GM23338 (cell line): ENCODE data around the gene MARK2. TPM values are rescaled to one million over a fixed set of nuclear protein-coding genes. Genes with fewer than 3 reads are reported as not detected.
A peak's percentile ranks its signal among the peaks of the same experiment; 100 is the strongest.

Experiments
- ATAC-seq: fragments of 200-7000 bp; cut with Tn5 transposase; 3 replicates; pipeline ENCODE4 v1.9.1; 2020
- DNase-seq: peaks from one replicate; pipeline ENCODE4 v3.0.0-alpha.2; 2015; ENCODE audit warnings: low spot score
- H2AFZ ChIP-seq: fragments of 200-600 bp; sonication (generic); 2 replicates; pipeline ENCODE4 v1.8.0; 2016; ENCODE audit warnings: antibody characterized with exemption, mild to moderate bottlenecking, moderate library complexity
- H3F3A ChIP-seq: fragments of 200-600 bp; sonication (generic); replicated peaks from 2 replicates; pipeline ENCODE4 v1.8.0; 2017; ENCODE audit warnings: antibody characterized with exemption, mixed run types, low read depth
- H3K27ac ChIP-seq: fragments of 200-600 bp; sonication (generic); 2 replicates; pipeline ENCODE4 v1.6.1; 2016; ENCODE audit warnings: low read depth
- H3K27me3 ChIP-seq: fragments of 200-600 bp; sonication (generic); 2 replicates; pipeline ENCODE4 v1.8.0; 2016; ENCODE audit warnings: mild to moderate bottlenecking, mixed run types, moderate library complexity; ENCODE audit not compliant: insufficient read depth
- H3K36me3 ChIP-seq: fragments of 200-600 bp; sonication (generic); 2 replicates; pipeline ENCODE4 v1.8.0; 2016; ENCODE audit warnings: mild to moderate bottlenecking; ENCODE audit not compliant: insufficient read depth
- H3K4me1 ChIP-seq: fragments of 200-600 bp; sonication (generic); 2 replicates; pipeline ENCODE4 v1.8.0; 2016; ENCODE audit warnings: mild to moderate bottlenecking, moderate library complexity; ENCODE audit not compliant: insufficient read depth
- H3K4me2 ChIP-seq: fragments of 200-600 bp; sonication (generic); 2 replicates; pipeline ENCODE4 v1.7.1; 2017; ENCODE audit warnings: mixed run types
- H3K4me3 ChIP-seq: fragments of 200-600 bp; sonication (generic); 2 replicates; pipeline ENCODE4 v1.6.1; 2016; ENCODE audit warnings: mixed run types
- H3K79me2 ChIP-seq: fragments of 200-600 bp; sonication (generic); replicated peaks from 2 replicates; pipeline ENCODE4 v1.8.0; 2017; ENCODE audit warnings: mild to moderate bottlenecking; ENCODE audit not compliant: insufficient read depth
- H3K9me2 ChIP-seq: fragments of 200-600 bp; sonication (generic); 2 replicates; pipeline ENCODE4 v1.8.0; 2017; ENCODE audit not compliant: insufficient read depth
- H4K20me1 ChIP-seq: fragments of 200-600 bp; sonication (generic); replicated peaks from 2 replicates; pipeline ENCODE4 v1.8.0; 2017; ENCODE audit warnings: mild to moderate bottlenecking; ENCODE audit not compliant: insufficient read depth
- H3K27ac Mint-ChIP-seq: 2 replicates; pipeline ENCODE4 v1.8.0; 2020; ENCODE audit warnings: inconsistent platforms, mild to moderate bottlenecking, moderate library complexity, mixed read lengths
- H3K27me3 Mint-ChIP-seq: 3 replicates; pipeline ENCODE4 v1.8.0; 2022; ENCODE audit warnings: low read depth, mild to moderate bottlenecking, moderate library complexity, mixed read lengths, inconsistent platforms; ENCODE audit not compliant: insufficient read depth, poor library complexity
- H3K36me3 Mint-ChIP-seq: 3 replicates; pipeline ENCODE4 v1.8.0; 2021; ENCODE audit warnings: low read depth, mild to moderate bottlenecking, inconsistent platforms, moderate library complexity, mixed read lengths
- H3K4me1 Mint-ChIP-seq: 3 replicates; pipeline ENCODE4 v1.8.0; 2020; ENCODE audit warnings: mild to moderate bottlenecking, inconsistent platforms, mixed read lengths
- H3K4me3 Mint-ChIP-seq: 3 replicates; pipeline ENCODE4 v1.8.0; 2021; ENCODE audit warnings: moderate library complexity, mild to moderate bottlenecking, inconsistent platforms, mixed read lengths
- H3K9me3 Mint-ChIP-seq: 3 replicates; pipeline ENCODE4 v1.8.0; 2020; ENCODE audit warnings: moderate library complexity, mild to moderate bottlenecking, inconsistent platforms, mixed read lengths
- CREB1 ChIP-seq: fragments of 250-450 bp; sonication (Bioruptor Pico); IDR thresholded peaks from 2 replicates; pipeline ENCODE4 v1.5.0; 2020; ENCODE audit warnings: low read depth, mild to moderate bottlenecking, moderate library complexity
- CTCF ChIP-seq, 2 experiments: fragments of 200-600 bp in 1 of 2; sonication (generic) in 1 of 2; conservative IDR thresholded peaks; 2 replicates each; pipeline versions ENCODE4 v1.5.1 to v1.6.1; 2016 to 2017; ENCODE audit warnings: antibody characterized with exemption in 2 of 2, low read depth in 2 of 2, mild to moderate bottlenecking in 2 of 2, moderate library complexity in 1 of 2
- ETS1 ChIP-seq: IDR thresholded peaks from 2 replicates; pipeline ENCODE4 v1.6.1; 2016; ENCODE audit warnings: antibody characterized with exemption
- EZH2 ChIP-seq: fragments of 200-600 bp; sonication (generic); IDR thresholded peaks from one replicate; pipeline ENCODE4 v1.8.0; 2017; ENCODE audit warnings: antibody characterized with exemption, mild to moderate bottlenecking, low read depth; ENCODE audit not compliant: unreplicated experiment
- EZH2phosphoT487 ChIP-seq: fragments of 200-600 bp; sonication (generic); IDR thresholded peaks from one replicate; pipeline ENCODE4 v1.8.1; 2018; ENCODE audit warnings: antibody characterized with exemption; ENCODE audit not compliant: unreplicated experiment
- JUNB ChIP-seq: IDR thresholded peaks from one replicate; pipeline ENCODE4 v1.6.1; 2016; ENCODE audit warnings: antibody characterized with exemption; ENCODE audit not compliant: unreplicated experiment
- NANOG ChIP-seq: IDR thresholded peaks from 2 replicates; pipeline ENCODE4 v1.6.1; 2016; ENCODE audit warnings: antibody characterized with exemption, borderline replicate concordance
- POLR2AphosphoS5 ChIP-seq: IDR thresholded peaks from 2 replicates; pipeline ENCODE4 v1.6.1; 2016; ENCODE audit warnings: antibody characterized with exemption, low read depth
- REST ChIP-seq: IDR thresholded peaks from one replicate; pipeline ENCODE4 v1.6.1; 2018; ENCODE audit warnings: antibody characterized with exemption; ENCODE audit not compliant: unreplicated experiment
- STAT1 ChIP-seq: IDR thresholded peaks from one replicate; pipeline ENCODE4 v1.6.1; 2016; ENCODE audit warnings: antibody characterized with exemption; ENCODE audit not compliant: unreplicated experiment
- ZNF114 ChIP-seq: fragments of 250-450 bp; sonication (Bioruptor Pico); IDR thresholded peaks from 2 replicates; pipeline ENCODE4 v1.5.0; 2020; ENCODE audit warnings: mild to moderate bottlenecking, moderate library complexity
- ZNF331 ChIP-seq: fragments of 250-450 bp; sonication (Bioruptor Pico); IDR thresholded peaks from 2 replicates; pipeline ENCODE4 v1.5.0; 2020; ENCODE audit warnings: low read depth, mild to moderate bottlenecking, moderate library complexity
- polyA plus RNA-seq: library from polyadenylated mRNA; unstranded; fragments of >200 nt; fragmentation: Nextera tagmentation; extraction: Ambion mirVana; gene quantifications from 2 replicates; pipeline ENCODE4 v1.2.1, GENCODE V29; 2016
- total RNA-seq: library from RNA; depleted of rRNA; stranded (reverse); fragments of >200 nt; shearing (Covaris generic); gene quantifications from 2 replicates; pipeline ENCODE4 v1.2.3, GENCODE V29; 2014
- TF ChIP-seq, protein P1 (sequence below): fragments of 250-450 bp; sonication (Bioruptor Pico); IDR thresholded peaks from 2 replicates; pipeline ENCODE4 v1.5.0; 2020; ENCODE audit warnings: mild to moderate bottlenecking, moderate library complexity

Gene MARK2
- total and polyA plus RNA-seq, 2 experiments from 2014 or later = 18.7 to 42.6 TPM

DNA sequence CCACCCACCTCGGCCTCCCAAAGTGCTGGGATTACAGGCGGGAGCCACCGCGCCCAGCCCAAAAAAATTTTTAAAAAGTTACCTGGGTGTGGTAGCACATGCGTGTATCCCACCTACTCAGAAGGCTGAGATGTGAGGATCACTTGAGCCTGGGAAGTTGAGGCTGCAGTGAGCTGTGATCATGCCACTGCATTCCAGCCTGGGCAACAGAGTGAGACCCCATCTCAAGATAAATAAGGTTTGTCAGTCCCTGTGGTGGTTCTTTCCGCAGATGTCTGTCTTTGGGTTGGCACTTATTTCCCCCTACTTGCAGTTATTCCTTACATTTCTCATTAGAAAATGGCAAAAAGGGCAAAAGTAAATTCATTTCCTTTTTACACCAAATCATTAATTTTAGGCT is 8.0 kb downstream of the MARK2 start:
- H2AFZ ChIP-seq = no peak overlapping the region
- ATAC-seq (no peak), DNase-seq (no peak)
- Mint-ChIP-seq H3K4me1 (peaks cover 69% of the 10 kb centered on the region), H3K4me3 (peak overlapping the region; percentile 58), H3K36me3 (peaks cover 22% of the 10 kb centered on the region; the same call in 1 of the 3 replicates), H3K9me3 (no peaks in the 10 kb centered on the region), H3K27me3 (peaks cover 5% of the 10 kb centered on the region), H3K27ac (peak overlapping the region; percentile 97)
- H3K9me2 ChIP-seq = no peaks in the 10 kb centered on the region
- peaks cover 100% of the 10 kb centered on the region for H3K79me2 ChIP-seq
- H4K20me1 ChIP-seq = peaks cover 65% of the 10 kb centered on the region
- TF ChIP-seq ZNF114 (CRISPR knock-in tag) (no peak), CTCF (conservative IDR thresholded peaks at IDR 0.05; ENCODE audit: low read depth in 2 of 2) (no peak), EZH2phosphoT487 (no peak), JUNB (no peak), ZNF331 (CRISPR knock-in tag) (no peak), STAT1 (no peak), NANOG (no peak), REST (no peak), EZH2 (no peak), ETS1 (no peak), CREB1 (CRISPR knock-in tag) (no peak), POLR2AphosphoS5 (no peak)
- TF ChIP-seq, protein P1, sequence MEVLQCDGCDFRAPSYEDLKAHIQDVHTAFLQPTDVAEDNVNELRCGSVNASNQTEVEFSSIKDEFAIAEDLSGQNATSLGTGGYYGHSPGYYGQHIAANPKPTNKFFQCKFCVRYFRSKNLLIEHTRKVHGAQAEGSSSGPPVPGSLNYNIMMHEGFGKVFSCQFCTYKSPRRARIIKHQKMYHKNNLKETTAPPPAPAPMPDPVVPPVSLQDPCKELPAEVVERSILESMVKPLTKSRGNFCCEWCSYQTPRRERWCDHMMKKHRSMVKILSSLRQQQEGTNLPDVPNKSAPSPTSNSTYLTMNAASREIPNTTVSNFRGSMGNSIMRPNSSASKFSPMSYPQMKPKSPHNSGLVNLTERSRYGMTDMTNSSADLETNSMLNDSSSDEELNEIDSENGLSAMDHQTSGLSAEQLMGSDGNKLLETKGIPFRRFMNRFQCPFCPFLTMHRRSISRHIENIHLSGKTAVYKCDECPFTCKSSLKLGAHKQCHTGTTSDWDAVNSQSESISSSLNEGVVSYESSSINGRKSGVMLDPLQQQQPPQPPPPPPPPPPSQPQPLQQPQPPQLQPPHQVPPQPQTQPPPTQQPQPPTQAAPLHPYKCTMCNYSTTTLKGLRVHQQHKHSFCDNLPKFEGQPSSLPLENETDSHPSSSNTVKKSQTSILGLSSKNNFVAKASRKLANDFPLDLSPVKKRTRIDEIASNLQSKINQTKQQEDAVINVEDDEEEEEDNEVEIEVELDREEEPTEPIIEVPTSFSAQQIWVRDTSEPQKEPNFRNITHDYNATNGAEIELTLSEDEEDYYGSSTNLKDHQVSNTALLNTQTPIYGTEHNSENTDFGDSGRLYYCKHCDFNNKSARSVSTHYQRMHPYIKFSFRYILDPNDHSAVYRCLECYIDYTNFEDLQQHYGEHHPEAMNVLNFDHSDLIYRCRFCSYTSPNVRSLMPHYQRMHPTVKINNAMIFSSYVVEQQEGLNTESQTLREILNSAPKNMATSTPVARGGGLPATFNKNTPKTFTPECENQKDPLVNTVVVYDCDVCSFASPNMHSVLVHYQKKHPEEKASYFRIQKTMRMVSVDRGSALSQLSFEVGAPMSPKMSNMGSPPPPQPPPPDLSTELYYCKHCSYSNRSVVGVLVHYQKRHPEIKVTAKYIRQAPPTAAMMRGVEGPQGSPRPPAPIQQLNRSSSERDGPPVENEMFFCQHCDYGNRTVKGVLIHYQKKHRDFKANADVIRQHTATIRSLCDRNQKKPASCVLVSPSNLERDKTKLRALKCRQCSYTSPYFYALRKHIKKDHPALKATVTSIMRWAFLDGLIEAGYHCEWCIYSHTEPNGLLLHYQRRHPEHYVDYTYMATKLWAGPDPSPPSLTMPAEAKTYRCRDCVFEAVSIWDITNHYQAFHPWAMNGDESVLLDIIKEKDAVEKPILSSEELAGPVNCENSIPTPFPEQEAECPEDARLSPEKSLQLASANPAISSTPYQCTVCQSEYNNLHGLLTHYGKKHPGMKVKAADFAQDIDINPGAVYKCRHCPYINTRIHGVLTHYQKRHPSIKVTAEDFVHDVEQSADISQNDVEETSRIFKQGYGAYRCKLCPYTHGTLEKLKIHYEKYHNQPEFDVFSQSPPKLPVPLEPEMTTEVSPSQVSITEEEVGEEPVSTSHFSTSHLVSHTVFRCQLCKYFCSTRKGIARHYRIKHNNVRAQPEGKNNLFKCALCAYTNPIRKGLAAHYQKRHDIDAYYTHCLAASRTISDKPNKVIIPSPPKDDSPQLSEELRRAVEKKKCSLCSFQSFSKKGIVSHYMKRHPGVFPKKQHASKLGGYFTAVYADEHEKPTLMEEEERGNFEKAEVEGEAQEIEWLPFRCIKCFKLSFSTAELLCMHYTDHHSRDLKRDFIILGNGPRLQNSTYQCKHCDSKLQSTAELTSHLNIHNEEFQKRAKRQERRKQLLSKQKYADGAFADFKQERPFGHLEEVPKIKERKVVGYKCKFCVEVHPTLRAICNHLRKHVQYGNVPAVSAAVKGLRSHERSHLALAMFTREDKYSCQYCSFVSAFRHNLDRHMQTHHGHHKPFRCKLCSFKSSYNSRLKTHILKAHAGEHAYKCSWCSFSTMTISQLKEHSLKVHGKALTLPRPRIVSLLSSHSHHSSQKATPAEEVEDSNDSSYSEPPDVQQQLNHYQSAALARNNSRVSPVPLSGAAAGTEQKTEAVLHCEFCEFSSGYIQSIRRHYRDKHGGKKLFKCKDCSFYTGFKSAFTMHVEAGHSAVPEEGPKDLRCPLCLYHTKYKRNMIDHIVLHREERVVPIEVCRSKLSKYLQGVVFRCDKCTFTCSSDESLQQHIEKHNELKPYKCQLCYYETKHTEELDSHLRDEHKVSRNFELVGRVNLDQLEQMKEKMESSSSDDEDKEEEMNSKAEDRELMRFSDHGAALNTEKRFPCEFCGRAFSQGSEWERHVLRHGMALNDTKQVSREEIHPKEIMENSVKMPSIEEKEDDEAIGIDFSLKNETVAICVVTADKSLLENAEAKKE (CRISPR knock-in tag) = no peak
- H3K4me2 ChIP-seq = peak overlapping the region; percentile 73
- no peaks in the 10 kb centered on the region for H3K27me3 ChIP-seq
- peaks cover 55% of the 10 kb centered on the region for H3K4me1 ChIP-seq
- H3K36me3 ChIP-seq = no peaks in the 10 kb centered on the region
- H3K27ac ChIP-seq = peak overlapping the region; percentile 70
- H3F3A ChIP-seq = no peaks in the 10 kb centered on the region
- H3K4me3 ChIP-seq = peak overlapping the region; percentile 40; the same call in 1 of the 2 replicates
